Nucleus accumbens (tissue), 56 donors: ENCODE results near the gene TMPRSS15.

ENCODE experiments used
- DNase-seq, 56 donors: peaks; one replicate each; lab custom pipeline; 2025; lab: John Stamatoyannopoulos, UW

Gene TMPRSS15

GRCh38 chr21:18248171-18248570 lies 155.4 kb downstream of the TMPRSS15 start:
- DNase-seq, result no peak

- peak in 2 of 56 donors; percentile 4 to 13 for DNase-seq
Measured at GRCh38 chr21:18245464-18245967, 158.1 kb downstream of the TMPRSS15 start.

DNA sequence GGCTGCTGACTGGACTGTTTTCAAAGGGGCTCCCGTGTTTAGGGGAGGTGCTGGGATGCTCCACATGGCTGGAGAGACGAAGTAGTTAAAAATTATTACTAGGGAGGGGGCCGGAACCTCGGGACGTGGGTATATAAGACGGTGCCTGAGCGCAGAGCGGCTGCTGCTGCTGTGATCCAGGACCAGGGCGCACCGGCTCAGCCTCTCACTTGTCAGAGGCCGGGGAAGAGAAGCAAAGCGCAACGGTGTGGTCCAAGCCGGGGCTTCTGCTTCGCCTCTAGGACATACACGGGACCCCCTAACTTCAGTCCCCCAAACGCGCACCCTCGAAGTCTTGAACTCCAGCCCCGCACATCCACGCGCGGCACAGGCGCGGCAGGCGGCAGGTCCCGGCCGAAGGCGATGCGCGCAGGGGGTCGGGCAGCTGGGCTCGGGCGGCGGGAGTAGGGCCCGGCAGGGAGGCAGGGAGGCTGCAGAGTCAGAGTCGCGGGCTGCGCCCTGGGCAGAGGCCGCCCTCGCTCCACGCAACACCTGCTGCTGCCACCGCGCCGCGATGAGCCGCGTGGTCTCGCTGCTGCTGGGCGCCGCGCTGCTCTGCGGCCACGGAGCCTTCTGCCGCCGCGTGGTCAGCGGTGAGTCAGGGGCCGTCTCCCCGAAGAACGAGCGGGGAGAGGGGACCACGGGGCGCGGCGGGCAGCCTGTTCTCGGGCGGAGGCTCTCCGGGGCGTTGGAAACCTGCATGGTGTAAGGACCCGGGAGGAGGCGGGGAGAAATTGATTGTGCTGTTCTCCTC lies 158.7 kb downstream of the TMPRSS15 start, which contains the start of gene CHODL:
CHODL (plus strand) TSS at position 163 of the 793 bp plus-strand sequence; CDS start at position 554, 391 bp downstream.
- peak in 9 of 56 donors; percentile 2 to 30 (median 13) for DNase-seq

DNA sequence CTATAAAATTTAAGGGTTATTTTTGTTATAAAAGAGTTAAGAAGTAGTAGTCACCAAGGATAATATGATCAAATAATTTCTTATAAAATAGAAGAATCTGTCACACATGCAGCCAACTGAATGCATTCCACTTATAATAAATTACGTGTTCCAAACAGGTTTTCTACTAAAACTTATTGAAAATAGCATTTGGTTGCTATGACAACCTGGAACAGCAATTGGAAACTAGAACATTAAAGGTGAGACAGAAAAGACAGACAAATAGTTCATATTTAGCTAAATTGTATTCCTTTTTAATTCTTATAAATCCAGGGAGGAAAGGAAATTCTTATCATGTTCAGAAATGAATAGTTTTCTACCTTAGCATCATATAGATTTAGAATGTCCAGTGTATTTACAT lies 168.0 kb downstream of the TMPRSS15 start:
- no peak for DNase-seq

GRCh38 chr21:18228060-18228739 lies 175.4 kb downstream of the TMPRSS15 start:
- DNase-seq, result no peak

DNA sequence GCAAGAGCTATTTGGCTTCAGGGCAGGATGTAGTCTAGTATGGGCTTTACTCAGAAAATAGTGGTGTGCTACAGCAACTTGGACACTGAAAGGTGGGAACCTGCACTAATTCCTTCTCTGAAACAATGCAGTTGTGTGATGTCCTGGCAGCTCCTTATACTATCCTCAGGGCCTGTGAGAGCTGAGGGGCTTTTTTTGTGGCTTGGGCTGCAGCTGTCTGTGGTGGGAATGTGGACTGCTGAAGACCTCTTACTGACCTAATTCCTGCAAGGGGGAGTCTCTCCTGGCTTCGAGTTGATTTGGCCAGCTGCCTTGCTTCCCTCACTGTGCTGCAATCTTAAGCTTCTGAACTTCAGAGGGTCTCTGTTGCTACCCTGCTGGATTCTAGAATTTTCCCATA lies 181.2 kb downstream of the TMPRSS15 start:
- DNase-seq, result no peak

GRCh38 chr21:18220498-18220897 lies 183.1 kb downstream of the TMPRSS15 start:
- no peak for DNase-seq
